GM12892 (cell line): ENCODE data around the gene MYL6.

Experiments used
- POLR2A ChIP-seq: IDR thresholded peaks from 2 replicates; pipeline ENCODE4 v1.6.1; 2011; ENCODE audit warnings: low read depth, low read length, control low read depth
- POLR2AphosphoS5 ChIP-seq: IDR thresholded peaks from 2 replicates; pipeline ENCODE4 v1.6.1; 2011; ENCODE audit warnings: low read depth, low read length, control low read depth

DNA sequence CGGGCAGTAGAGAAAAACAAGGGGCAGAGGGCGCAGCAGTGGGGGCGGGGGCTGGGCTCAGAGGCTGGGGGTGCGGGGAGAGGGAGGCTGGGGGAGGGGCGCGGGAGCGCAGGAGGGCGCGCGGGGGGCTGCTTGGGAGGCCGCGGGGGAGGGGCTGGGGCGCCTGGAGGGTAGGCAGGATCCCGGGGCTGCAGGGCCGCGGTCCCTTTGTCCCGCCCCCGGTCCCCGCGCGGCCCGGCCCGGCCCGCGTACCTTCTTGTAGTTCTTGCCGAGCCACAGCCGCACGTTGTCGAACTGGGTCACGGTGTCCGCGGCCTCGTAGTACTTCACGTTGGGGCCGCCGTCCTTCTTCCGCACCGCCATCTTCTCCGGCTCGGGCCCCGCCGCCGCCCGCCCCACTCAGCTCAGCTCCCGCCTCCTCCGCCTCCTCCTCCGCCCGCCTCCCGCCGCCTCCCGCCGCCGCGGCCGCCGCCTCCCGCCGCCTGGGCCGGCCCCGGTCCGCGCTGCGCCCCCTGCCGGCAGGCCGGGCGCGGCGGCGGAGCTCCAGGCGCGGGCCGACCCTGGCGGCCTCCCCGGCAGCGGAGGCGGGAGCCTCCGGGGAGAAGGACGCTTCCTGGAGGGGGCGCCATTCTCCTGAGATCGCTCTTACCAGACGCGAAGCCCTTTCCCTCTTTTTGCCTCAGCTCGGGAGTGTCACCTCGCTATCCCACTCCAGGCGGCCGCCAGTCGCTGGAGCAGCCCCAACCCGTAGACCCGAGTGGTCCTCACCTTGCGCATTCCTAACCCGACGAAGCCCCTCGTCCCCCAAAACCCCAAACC, 31.1 kb downstream of the MYL6 start, which contains the start of gene SMARCC2:
- TF ChIP-seq POLR2AphosphoS5, result no peak; the same call in 1 of the 2 replicates
- TF ChIP-seq POLR2A, result peak; percentile 45; the same call in 1 of the 2 replicates
